ENCODE data around the gene COPB2. TPM values are rescaled to one million over a fixed set of nuclear protein-coding genes. Genes with fewer than 3 reads are reported as not detected.

COPB2 gene
- total and polyA plus RNA-seq, 2 of the 8 experiments (the other 6 are each of a cell fraction or from before 2014, with no cell fraction given), result 40.3 to 119 TPM

DNA sequence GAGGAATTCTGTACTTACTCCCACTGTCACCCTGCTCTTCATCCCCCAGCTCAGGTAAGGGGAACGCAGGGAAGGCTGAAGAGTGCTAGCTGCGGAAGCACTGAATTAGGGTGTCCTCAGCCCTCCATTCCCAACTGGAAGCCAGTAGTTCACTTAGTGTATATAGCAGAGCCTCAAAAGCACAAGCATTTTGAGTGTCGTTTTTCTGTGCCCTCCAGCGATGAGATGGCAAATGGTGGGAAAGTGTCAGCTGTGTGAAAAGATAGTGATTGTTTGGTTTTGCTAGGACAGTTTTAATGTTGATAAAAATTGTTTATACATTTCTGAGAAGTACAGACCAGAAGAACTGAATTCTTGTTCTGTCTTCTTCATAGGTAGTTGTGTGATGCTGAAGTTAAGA is 34.8 kb downstream of the COPB2 start:
- H4K5ac ChIP-seq (ENCODE audit: insufficient read length, low read depth, low read length), result no peak overlapping the region
- no peaks in the 10 kb centered on the region for H3K9me3 ChIP-seq (ENCODE audit: insufficient read depth in 2 of 2, low read depth in 1 of 2, low read length in 1 of 2)
- H3K18ac ChIP-seq (ENCODE audit: extremely low read depth, low read length), result no peak overlapping the region
- no peak overlapping the region for H3K4me3 ChIP-seq (ENCODE audit: extremely low read depth in 1 of 4, insufficient read depth in 2 of 4, low read depth in 3 of 4, low read length in 4 of 4)
- H2BK15ac ChIP-seq (ENCODE audit: low read length), result no peak overlapping the region
- H3K23ac ChIP-seq (ENCODE audit: insufficient read length), result no peak overlapping the region
- no peak overlapping the region for H3K14ac ChIP-seq (ENCODE audit: insufficient read length)
- H4K91ac ChIP-seq (replicated peaks; ENCODE audit: insufficient read length, low read length), result no peak overlapping the region
- no peaks in the 10 kb centered on the region; a peak in 1 of 7 replicates for H3K27me3 ChIP-seq (replicated peaks in 1 of 4; ENCODE audit: control insufficient read depth in 3 of 4, extremely low read depth in 1 of 4, insufficient read depth in 3 of 4, low read length in 3 of 4)
- no peak overlapping the region for H4K8ac ChIP-seq (ENCODE audit: extremely low read depth, insufficient read depth, low read length)
- whole genome bisulfite sequencing, 2 experiments (ENCODE audit: extremely low coverage in 1 of 2, insufficient coverage in 1 of 2, insufficient read length in 1 of 2, insufficient replicate concordance in 2 of 2, low coverage in 1 of 2, low lambda C conversion rate in 2 of 2, missing lambda C conversion rate in 1 of 2), result 90% methylated on average over 4 of the region's 4 CpGs; no CpG with 5 or more reads in 1 of the 2 experiments
- H3K4me1 ChIP-seq (replicated peaks in 1 of 4; ENCODE audit: control insufficient read depth in 3 of 4, insufficient read depth in 4 of 4, low read length in 3 of 4), result no peaks in the 10 kb centered on the region
- H3K23me2 ChIP-seq (ENCODE audit: low read depth, low read length), result no peaks in the 10 kb centered on the region
- no peak overlapping the region for H3K27ac ChIP-seq (ENCODE audit: low read depth, low read length)
- H3K36me3 ChIP-seq (ENCODE audit: control insufficient read depth in 2 of 4, insufficient read depth in 4 of 4, low read length in 3 of 4), result peaks cover 12 to 74% (median 50%) of the 10 kb centered on the region in 4 experiments
- ChIA-PET POLR2A (ENCODE audit: partially characterized antibody) (interaction anchor here (1.4 to 2.7 kb wide), 2 partner anchors 9 to 18 kb away, joined by 3 to 17 read pairs; partner anchors contain the start of gene MRPS22), CTCF (ENCODE audit: partially characterized antibody) (interaction anchor here (0.6 to 3.9 kb wide), 23 partner anchors 9 to 1999 kb away, joined by 3 to 27 read pairs (median 4); partner anchors contain the start of genes COPB2 and MRPS22)
- DNase-seq (ENCODE audit: low read depth in 1 of 2, low spot score in 2 of 2) (no peak), FAIRE-seq (no peak)
- H2BK120ac ChIP-seq (replicated peaks; ENCODE audit: low read depth, low read length), result no peak overlapping the region
- H2BK20ac ChIP-seq (ENCODE audit: low read length), result no peak overlapping the region
- H3K4ac ChIP-seq (replicated peaks; ENCODE audit: insufficient read length, low read depth, low read length), result no peak overlapping the region
- no peak overlapping the region for H2AFZ ChIP-seq (ENCODE audit: low read length)
- H2AK5ac ChIP-seq (ENCODE audit: low read depth, low read length), result no peak overlapping the region
- H3K79me2 ChIP-seq (ENCODE audit: control insufficient read depth in 1 of 2, insufficient read depth in 2 of 2, low read length in 2 of 2), result no peaks in the 10 kb centered on the region
- H3K9ac ChIP-seq (replicated peaks in 1 of 4; ENCODE audit: extremely low read depth in 1 of 4, low read depth in 3 of 4, low read length in 3 of 4), result no peak overlapping the region
- H3K79me1 ChIP-seq (ENCODE audit: low read depth, low read length), result no peaks in the 10 kb centered on the region
- no peak overlapping the region for H2BK5ac ChIP-seq (ENCODE audit: low read depth, low read length)
- no peak overlapping the region for H3K56ac ChIP-seq (replicated peaks; ENCODE audit: insufficient read length, low read depth, low read length)
- peaks cover 0 to 7% of the 10 kb centered on the region in 2 experiments for H4K20me1 ChIP-seq (replicated peaks in 1 of 2; ENCODE audit: control insufficient read depth in 1 of 2, insufficient read depth in 2 of 2, low read length in 2 of 2)
- H3K4me2 ChIP-seq (ENCODE audit: insufficient read depth in 1 of 2, low read depth in 2 of 2, low read length in 2 of 2), result no peak overlapping the region
- H2BK12ac ChIP-seq (ENCODE audit: low read depth, low read length), result no peak overlapping the region
- TF ChIP-seq EP300 (IDR thresholded peaks at IDR 0.05; ENCODE audit: borderline replicate concordance in 1 of 2, low read depth in 2 of 2, low read length in 2 of 2), result no peak
- TF ChIP-seq CHD2 (IDR thresholded peaks at IDR 0.05; ENCODE audit: low read length), result no peak
- TF ChIP-seq MAFK (IDR thresholded peaks at IDR 0.05; ENCODE audit: low read depth, low read length), result no peak
- no peak for TF ChIP-seq RFX5 (IDR thresholded peaks at IDR 0.05; ENCODE audit: borderline replicate concordance, low read depth, low read length)
- no peak for TF ChIP-seq TAF1 (IDR thresholded peaks at IDR 0.05; ENCODE audit: low read depth, low read length)
- no peak for TF ChIP-seq RNF2 (IDR thresholded peaks at IDR 0.05; ENCODE audit: borderline replicate concordance, low read depth, low read length, missing control alignments, poor library complexity, severe bottlenecking)
- no peak for TF ChIP-seq EZH2 (IDR thresholded peaks at IDR 0.05; ENCODE audit: low read depth, low read length, severe bottlenecking)
- TF ChIP-seq, protein P1, sequence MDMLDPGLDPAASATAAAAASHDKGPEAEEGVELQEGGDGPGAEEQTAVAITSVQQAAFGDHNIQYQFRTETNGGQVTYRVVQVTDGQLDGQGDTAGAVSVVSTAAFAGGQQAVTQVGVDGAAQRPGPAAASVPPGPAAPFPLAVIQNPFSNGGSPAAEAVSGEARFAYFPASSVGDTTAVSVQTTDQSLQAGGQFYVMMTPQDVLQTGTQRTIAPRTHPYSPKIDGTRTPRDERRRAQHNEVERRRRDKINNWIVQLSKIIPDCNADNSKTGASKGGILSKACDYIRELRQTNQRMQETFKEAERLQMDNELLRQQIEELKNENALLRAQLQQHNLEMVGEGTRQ (IDR thresholded peaks at IDR 0.05; ENCODE audit: low read length), result no peak
- no peak for TF ChIP-seq NRF1 (IDR thresholded peaks at IDR 0.05; ENCODE audit: low read depth, low read length)
- TF ChIP-seq BCL11A (IDR thresholded peaks at IDR 0.05; ENCODE audit: low read depth in 2 of 2, low read length in 2 of 2), result no peak
- TF ChIP-seq SIRT6 (IDR thresholded peaks at IDR 0.05; ENCODE audit: low read length), result no peak
- no peak for TF ChIP-seq SIN3A (conservative IDR thresholded peaks at IDR 0.05 in 1 of 2, IDR thresholded peaks at IDR 0.05 in 1 of 2; ENCODE audit: low read depth in 1 of 2, low read length in 2 of 2)
- no peak for TF ChIP-seq POLR2AphosphoS5 (IDR thresholded peaks at IDR 0.05; ENCODE audit: low read depth, low read length)

Data from H1 (cell line).